DND-41 (cell line): ENCODE results near the gene TSHZ2.

Experiments used
- CTCF ChIP-seq: IDR thresholded peaks from 2 replicates; pipeline ENCODE4 v1.5.1; 2012; ENCODE audit warnings: borderline replicate concordance, low read length, moderate library complexity, mild to moderate bottlenecking; ENCODE audit not compliant: poor library complexity, severe bottlenecking; ENCODE audit errors: extremely low read depth
- EZH2 ChIP-seq: IDR thresholded peaks from 3 replicates; pipeline ENCODE4 v1.6.1; 2012; ENCODE audit warnings: borderline replicate concordance, low read depth, mild to moderate bottlenecking, moderate library complexity, low read length, inconsistent platforms; ENCODE audit not compliant: severe bottlenecking

GRCh38 chr20:53354314-53354713, 382.2 kb downstream of the TSHZ2 start:
- TF ChIP-seq EZH2 (no peak), CTCF (no peak)
